SIG-M5 treated with dmso at 0.1 percent for 504 hours (cell line): Measurements from ENCODE around the gene SBK1.
"Not testable (repeated sequence)": the region's sequence is repeated elsewhere in the genome, so short reads cannot be mapped to it uniquely, and the experiment has no call there.

ENCODE experiments used
- DNase-seq: peaks from one replicate; lab custom pipeline; 2025; ENCODE audit not compliant: unreplicated experiment; lab: John Stamatoyannopoulos, UW

Gene SBK1

DNA sequence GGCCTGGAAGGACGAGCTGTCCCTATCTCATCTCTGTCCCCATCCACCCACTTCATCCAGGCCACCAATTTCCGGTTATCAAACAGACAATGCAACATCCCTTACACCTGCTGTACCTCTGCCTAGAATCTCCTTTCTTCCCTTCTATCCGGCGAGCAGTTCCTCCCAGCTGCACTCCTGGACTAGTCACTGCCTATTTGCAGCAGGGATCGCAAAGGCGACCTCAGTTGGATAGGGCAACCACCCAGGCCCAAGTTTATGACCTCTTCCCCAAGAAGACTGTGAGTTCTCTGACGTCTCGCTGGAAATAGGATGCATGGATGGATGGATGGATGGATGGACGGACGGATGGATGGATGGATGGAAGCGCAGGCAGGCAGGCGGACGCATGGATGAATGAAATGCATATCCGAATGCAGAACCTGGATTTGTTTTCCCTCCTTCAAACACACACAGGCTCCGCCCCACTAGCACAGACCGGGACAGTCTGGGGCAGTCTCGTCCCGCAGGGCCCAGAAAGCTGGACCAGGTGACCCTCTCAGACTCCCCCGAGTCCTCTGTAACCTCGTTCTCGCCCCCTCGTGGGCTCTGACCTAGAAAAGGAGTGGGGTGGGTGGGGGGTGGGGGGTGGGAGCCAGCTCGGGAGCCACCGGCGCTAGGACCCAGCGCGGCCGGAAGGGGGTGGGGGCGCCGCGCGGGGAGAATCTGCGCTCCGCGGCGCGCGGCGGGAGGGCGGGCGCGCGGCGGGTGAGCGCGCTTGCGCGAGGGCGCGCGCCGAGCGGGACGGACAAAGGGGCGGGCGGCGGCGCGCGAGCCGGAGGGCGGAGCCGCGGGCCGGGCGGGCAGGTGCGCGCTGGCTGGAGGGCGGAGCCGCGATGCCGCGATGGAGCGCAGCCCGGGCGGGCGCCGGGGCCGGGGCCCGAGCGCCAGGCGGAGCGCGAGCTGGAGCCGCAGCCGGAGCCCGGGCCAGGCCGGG lies at the start of gene SBK1:
Gene SBK1, plus strand, starts transcription at position 875 of the 976 bp plus-strand sequence. CDS start 24,867 bp downstream, outside the sequence.
- peak; percentile 67 for DNase-seq

DNA sequence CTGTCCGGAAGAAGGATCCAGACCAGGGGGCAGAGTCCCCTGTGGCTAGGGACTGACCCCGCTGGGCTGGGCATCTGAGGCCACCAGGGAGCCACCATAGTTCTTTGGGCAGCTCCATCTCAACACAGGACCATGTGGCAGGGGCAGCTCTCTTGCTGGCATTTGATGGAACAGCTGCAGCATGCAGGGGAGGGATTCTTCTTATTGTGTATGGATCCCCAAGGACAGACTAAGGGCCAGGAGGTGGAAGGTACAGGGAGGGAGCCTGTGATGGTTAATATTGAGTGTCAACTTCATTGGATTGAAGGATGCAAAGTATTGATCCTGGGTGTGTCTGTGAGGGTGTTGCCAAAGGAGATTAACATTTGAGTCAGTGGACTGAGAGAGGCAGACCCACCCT lies 42.8 kb upstream of the SBK1 start:
- not testable (repeated sequence) for DNase-seq

DNA sequence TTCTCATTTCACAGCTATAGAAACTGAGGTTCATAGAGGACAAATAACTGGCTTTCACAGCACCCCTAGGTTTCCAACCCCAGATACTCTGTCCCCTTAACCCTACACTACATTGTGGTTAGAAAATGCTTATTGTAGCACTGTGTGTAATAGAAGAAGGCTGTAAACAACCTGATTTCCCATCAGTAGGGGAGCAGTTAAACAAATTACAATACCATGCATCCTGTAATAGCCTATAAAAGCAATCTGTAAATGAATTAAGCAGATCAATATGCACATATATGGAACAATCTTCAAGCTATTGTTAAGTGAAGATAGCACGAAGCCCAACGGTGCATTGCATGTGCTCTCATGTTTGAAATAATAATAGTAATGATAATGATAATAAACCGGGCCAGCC lies 41.3 kb upstream of the SBK1 start:
- DNase-seq, result no peak

DNA sequence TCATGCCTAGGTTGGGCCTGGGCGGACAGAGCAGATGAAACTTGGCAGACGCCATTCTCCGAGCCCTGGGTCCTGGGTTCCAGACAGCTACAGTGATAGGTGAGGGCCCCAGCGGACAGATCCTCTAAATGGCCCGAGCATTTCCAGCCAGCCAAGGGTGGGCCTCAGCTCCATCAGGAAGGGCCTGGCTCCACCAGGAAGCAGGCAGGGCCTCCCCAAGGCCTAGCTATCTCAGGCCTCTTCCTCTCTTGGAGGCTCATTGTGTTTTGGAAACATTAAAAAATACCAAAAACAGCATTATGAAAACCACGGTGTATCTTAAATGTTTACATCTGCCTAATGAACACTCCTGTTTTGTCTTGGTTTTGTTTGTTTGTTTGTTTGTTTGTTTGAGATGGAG lies 38.2 kb upstream of the SBK1 start:
- DNase-seq, result no peak

DNA sequence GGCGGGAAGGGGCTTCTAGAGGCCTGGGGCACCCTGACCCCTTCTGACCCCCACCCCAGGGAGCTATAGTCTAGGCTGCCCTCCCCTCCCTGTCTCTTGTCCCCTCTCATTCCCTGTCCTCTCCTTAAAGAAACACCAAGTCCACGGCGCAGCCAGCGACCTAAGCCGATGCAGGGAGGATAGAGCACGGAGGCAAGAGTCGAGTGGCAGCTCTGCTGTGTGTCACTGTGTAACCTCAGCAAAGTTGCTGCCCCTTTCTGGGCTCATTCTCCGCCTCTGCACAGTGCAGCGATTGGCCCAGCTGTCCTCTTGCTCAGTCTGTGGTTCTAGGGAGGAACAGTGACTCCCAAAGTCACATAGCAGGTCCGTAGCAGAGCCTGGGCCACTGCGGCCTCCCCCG lies 36.5 kb upstream of the SBK1 start:
- DNase-seq, result no peak

DNA sequence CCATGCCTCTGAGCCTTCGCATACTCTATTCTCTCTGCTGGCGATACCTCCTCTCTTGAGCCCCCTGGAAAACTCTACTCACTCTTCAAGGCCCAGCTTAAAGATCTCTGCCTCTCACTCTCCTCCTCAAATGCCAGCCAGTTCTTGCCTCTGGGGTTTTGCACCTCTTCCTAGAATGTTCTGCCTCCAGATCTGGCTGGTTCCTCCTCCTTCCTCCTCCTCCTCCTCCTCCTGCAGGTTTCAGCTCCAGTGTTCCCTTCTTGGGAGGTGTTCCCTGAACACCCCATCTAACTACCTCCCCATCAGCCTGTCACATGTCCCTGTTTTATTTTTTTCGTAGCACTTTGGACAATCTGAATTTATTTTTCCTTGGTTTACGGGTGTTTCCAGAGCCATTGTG lies 35.1 kb upstream of the SBK1 start:
- DNase-seq, result no peak

DNA sequence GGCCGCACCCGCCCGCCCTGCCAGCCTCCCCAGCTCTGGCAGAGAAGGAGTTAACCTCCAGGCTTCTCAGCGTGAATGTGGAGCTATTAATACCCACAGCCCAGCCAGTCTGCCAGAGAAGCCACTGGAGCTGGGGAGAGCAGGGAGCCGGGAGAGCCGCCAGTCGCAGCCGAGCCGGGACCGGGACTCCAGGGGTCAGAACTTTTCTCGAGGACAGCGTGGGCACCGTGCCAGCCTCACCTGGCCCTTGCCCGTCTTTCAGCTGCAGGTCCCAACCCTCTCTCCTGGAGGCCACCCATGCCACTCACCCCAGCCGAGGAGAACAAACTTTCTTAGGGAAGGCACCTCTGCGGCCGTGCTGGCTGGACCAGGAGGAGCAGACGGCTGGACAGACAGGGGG lies 33.8 kb upstream of the SBK1 start:
- no peak for DNase-seq

DNA sequence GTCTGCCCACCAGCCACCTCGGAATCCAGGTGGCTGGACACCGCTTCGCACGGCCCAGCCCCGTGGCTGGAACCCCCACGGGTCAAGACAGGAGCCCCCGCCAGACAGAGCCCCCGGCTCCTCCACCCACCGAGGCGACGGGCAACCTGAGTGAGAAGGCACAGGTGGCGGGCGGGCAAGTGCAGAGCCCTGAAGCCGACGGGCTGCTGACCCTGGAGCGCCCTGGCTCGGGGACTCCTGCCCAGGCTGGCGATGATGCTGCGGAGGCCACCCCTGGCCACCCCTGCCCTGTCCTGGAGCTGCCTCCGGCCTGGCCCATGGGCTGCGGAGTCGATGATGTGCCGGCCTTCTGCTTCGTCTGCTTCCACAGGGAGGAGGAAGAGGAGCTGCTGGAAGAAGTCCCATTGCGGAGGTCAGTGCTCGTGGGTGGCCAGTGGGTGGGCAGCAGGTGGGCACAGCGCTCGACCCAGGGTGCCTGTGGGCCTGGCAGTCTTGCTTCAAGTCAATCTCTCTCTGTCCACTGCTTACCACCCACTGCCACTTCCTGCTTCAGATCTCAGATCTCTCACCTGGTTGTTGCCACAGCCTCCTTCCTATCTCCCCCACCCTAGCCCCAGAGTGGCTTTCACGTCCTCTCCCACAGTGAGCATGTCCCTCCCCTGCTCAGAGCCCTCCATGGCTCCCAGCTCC lies 33.1 kb upstream of the SBK1 start:
- DNase-seq, result no peak

DNA sequence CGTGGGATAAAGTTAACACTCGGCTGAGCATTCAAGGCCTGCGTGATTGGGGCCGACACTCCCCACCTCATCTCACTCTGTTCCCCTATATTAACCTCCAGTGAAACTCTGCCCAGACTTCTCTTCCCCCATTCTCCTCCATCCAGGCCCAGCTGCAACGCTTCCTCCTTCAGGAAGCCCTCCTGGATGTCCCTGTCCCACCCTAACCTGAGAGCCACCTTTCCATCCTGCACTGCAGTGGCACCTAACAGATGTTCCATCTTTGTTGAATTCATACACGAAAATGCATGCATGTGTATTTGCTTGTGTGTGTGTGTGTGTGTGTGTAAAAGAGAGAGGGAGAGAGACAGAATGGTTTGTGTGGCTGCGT lies 32.6 kb upstream of the SBK1 start:
- no peak for DNase-seq

DNA sequence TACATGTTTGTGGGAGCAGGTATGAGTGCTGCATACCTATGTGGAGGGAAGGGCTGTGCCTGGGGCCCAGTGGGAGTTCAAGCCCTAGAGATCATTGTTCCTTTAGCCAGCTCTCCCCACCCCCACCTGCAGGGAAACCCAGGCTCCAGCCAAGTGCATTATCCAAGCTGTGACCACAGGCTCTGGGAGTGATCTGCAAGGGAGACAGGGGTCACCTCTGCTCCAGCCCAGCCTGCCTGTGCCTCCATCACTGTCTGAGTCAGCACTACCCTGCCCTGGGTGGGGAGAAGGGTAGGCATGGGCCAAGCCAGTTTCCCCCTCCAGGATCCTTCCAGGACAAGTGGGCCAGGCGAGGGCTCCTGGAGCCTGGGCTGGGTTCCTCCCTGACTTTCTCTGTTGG lies 32.1 kb upstream of the SBK1 start:
- DNase-seq, result no peak

DNA sequence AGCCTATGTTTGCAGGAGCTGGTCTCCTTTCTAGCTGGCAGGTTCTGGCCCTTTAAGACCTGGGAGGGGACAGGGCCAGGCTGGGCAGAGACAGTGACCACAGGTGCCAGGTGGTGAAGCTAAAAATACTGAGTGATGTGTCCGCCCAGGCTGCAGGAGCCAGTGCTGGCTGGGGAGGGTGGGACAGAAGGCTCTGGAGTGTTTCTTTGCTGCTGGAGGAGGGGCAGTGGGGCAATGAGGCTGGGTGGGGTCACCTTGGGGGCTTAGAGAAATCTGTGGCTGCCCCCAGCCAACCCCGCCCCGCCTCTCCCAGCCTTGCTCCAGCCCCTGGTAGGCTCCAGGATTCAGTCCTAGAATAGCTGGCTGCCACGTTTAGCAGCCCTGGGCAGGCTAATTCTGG lies 30.4 kb upstream of the SBK1 start:
- no peak for DNase-seq

DNA sequence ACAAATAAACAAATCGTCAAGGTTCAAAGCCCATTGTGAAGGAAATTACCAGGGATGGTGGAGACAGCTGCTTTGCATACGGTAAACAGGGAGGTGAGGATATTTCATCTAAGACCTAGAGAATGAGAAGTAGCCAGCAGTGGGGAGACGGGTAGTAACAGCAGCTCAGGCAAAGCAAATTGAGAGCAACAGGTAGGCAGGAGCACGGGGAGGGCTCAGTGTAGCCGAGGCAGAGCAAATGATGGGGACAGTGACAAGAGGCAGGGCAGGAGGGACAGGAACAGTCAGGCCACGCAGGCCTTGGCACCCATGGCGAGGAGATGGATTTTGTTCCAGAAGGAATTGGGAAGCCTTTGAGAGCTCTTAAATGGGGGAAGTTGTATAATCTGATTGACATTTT lies 29.0 kb upstream of the SBK1 start:
- DNase-seq, result no peak

DNA sequence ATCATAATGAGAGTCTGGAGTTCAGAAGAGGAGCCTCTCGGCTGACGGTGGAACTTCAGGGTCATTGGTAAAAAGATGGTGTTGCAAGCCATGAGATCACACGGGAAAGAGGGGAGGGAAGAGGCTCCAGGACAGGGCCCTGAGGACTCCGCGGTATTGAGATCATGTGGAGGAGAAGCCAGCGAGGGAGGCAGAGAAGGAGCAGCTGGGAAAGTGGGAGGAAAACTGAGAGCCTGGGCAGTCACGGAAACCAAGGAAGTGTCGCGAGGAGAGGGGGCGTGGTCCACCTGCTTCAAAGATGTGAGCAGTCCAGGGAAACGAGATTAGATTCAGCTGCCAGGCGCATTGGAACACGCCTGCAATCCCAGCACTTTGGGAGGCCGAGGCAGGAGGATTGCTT lies 27.7 kb upstream of the SBK1 start:
- peak; percentile 52 for DNase-seq

DNA sequence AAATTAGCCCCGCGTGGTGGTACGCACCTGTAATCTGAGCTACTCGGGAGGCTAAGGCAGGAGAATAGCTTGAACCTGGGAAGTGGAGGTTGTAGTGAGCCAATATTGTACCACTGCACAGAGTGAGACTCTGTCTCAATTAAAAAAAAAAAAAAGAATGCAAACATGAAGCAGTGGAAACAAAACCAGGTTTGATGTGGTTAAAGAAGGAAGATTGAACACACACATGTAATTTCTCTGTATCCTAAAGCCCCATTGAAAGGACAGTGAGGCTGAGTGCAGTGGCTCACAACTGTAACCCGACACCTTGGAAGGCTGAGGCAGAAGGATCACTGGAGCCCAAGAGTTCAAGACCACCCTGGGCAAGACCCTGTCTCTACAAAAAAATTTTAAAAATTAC lies 26.5 kb upstream of the SBK1 start:
- no peak for DNase-seq

DNA sequence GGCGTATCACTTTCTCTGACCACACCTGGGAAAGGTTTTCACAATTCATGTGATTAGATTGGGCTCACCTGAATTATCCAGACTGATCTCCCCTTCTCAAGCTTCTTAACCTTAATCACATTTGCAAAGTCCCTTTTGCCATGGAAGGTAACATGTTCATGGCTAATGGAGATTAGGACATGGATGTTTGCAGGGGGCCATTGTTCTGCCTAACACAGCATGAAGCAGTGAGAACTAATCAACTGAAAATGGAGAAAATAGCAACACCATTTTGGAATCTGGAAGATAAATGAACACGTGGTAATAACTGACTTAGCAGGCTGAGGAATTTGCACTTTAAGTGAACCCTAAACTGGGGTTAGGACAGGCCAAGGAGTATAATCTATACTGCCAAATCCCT lies 25.0 kb upstream of the SBK1 start:
- no peak for DNase-seq

DNA sequence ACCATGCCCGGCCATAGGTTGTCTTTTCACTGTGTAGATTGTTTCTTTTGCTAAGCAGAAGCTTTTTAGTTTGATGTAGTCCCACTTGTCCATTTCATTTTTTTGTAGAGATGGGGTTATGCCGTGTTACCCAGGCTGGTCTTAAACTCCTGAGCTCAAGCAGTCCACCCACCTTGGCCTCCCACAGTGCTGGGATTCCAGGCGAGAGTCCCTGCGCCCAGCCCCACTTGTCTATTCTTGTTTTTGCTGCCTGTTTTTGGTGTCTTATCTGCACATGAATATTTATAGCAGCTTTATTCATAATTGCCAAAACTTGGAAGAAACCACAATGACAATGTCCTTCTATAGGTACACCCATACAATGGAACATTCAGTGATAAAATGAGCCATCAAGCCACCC lies 18.8 kb upstream of the SBK1 start:
- no peak for DNase-seq

DNA sequence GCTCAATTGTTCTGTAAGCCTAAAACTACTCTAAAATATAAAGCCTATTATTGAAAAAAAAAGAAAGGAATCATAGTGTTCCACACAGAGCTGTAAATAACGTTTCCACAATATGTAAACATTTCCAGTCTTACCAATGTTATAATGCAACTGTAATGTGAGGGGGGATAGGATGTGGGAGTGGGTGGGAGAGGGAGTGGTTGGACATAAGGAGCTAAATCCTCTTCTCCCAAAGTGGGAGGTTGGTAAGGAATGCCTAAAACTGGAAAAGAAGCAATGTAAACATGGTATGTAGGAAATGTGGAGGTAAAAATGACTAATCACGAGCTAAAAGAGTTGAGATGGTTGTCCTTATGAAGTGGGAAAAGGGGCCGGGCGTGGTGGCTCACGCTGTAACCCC lies 17.6 kb upstream of the SBK1 start:
- no peak for DNase-seq

DNA sequence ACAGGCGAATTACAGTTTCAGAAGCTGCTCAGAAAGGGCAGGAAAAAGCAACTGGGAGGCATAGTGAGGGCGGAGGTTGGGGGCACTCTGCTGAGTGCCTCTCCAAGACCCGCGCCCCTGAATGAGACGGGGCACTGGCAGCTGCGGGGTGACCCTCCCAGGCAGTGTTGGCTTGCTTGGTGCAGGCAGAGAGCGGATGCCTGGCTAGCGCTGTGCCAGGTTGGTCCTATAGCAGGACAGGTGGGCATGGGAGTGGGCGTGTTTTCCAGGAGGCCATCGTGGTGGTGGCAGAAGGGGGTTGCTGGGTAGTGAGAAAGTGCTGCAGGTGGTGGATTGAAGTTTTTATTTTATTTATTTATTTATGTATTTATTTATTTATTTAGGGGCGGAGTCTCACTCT lies 16.0 kb upstream of the SBK1 start:
- no peak for DNase-seq

DNA sequence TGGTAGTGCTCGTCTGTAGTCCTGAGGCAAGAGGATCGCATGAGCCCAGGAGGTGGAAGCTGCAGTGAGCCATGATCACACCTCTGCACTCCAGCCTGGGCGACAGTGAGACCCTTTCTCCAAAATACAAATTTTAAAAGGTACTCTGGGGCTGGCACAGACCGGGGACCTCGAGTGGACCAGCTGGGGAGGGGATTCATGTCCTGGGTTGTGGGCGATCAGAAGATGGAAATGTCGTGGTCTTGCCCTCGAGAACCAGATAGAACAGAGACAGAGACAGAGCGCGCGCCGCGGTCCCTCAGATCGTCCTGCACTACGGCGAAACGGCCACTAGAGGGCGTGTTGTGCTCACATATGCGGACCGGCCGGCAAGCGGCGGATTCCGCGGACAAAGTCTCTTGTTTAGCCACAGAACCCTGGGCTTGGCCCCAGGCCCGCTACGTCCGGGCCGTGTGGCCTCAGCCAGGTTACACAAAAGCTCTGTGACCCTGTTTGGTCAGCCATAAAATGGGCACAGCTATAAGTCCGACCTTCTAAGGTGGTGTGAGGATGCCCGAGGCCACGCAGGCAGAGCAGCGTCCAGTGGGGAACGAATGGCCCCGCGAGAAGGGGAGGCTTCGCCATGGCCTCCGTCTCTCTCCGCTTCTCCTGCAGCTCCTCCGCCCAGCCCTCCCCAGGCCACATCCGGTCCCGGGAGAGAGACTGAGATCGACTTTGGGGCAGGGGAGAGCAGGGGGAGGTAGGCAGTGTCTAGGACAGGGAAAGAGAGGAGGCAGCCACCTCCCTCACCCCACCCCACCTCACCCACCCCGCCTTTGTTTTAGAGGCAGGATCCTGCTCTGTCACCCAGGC lies 14.6 kb upstream of the SBK1 start:
- peak; percentile 63 for DNase-seq

DNA sequence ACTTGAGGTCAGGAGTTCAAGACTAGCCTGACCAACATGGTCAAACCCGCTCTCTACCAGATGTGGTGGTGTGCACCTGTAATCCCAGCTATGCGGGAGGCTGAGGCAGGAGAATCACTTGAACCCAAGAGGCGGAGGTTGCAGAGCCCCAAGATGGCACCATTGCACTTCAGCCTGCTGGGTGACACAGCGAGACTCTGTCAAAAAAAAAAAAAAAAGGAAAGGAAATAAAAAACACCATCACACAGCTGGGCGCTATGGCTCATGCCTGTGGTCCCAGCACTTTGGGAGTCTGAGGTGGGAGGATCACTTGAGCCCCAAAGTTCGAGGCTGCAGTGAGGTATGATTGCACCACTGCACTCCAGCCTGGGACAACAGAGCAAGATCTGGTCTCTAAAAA lies 13.3 kb upstream of the SBK1 start:
- DNase-seq, result no peak
